Activated CD8-positive, alpha-beta T cell treated with anti-CD3 and anti-CD28 coated beads, Interleukin-2, amount 10 ng/mL, durations not matched to agents 7 days and 5 days (primary cell): ENCODE measurements around the gene KIAA0513. TPM values are rescaled to one million over a fixed set of nuclear protein-coding genes. Genes with fewer than 3 reads are reported as not detected.

Source experiments
- ATAC-seq: fragments of 150-1000 bp; cut with Tn5 transposase; one replicate; pipeline ENCODE4 v1.10.0; 2021; ENCODE audit warnings: moderate library complexity
- CTCF ChIA-PET: fragments of 350-600 bp; sonication (Branson Sonifier 250); formaldehyde crosslinking; loops from one replicate; lab custom pipeline; 2021; ENCODE audit warnings: antibody characterized with exemption; lab: Charles Lee
- POLR2A ChIA-PET: fragments of 350-600 bp; sonication (Branson Sonifier 250); formaldehyde crosslinking; loops from one replicate; lab custom pipeline; 2021; ENCODE audit warnings: antibody characterized with exemption; lab: Charles Lee
- DNase-seq: peaks from one replicate; pipeline ENCODE4 v3.0.0-alpha.2; 2020
- H3K27ac Mint-ChIP-seq: one replicate; pipeline ENCODE4 v1.8.0; 2021; ENCODE audit warnings: mild to moderate bottlenecking, mixed read lengths
- H3K27me3 Mint-ChIP-seq: one replicate; pipeline ENCODE4 v1.8.0; 2021; ENCODE audit warnings: low read depth, mixed read lengths
- H3K36me3 Mint-ChIP-seq: one replicate; pipeline ENCODE4 v1.8.0; 2021; ENCODE audit warnings: low read depth, mixed read lengths
- H3K4me1 Mint-ChIP-seq: one replicate; pipeline ENCODE4 v1.8.0; 2021; ENCODE audit warnings: low read depth, mixed read lengths
- H3K4me3 Mint-ChIP-seq: one replicate; pipeline ENCODE4 v1.8.0; 2021; ENCODE audit warnings: mild to moderate bottlenecking, mixed read lengths
- H3K9me3 Mint-ChIP-seq: one replicate; pipeline ENCODE4 v1.8.0; 2022; ENCODE audit warnings: mixed read lengths; ENCODE audit not compliant: insufficient read depth
- total RNA-seq, 2 experiments: library from RNA; stranded (reverse); gene quantifications; one replicate each; pipeline ENCODE4 v1.2.3, GENCODE V29; 2021

The KIAA0513 gene
- total RNA-seq, 2 experiments from 2014 or later, result 8.1 to 9.1 TPM

GRCh38 chr16:85077576-85078125 lies 50.1 kb downstream of the KIAA0513 start:
- Mint-ChIP-seq H3K9me3 (no peaks in the 10 kb centered on the region), H3K27me3 (no peaks in the 10 kb centered on the region), H3K4me1 (no peaks in the 10 kb centered on the region), H3K4me3 (no peak overlapping the region), H3K27ac (no peak overlapping the region), H3K36me3 (peaks cover 3% of the 10 kb centered on the region)
- DNase-seq, result no peak
- ATAC-seq, result no peak
- ChIA-PET CTCF (interaction anchor here (1.2 kb wide), 1 partner anchor 9 kb away, joined by 3 read pairs; no protein-coding TSS in a partner anchor), POLR2A (no interaction called here)

GRCh38 chr16:85078226-85078625 lies 50.6 kb downstream of the KIAA0513 start:
- peaks cover 1% of the 10 kb centered on the region for H3K4me1 Mint-ChIP-seq
- ATAC-seq (no peak), DNase-seq (no peak)
- POLR2A ChIA-PET, result no interaction called here
- CTCF ChIA-PET, result interaction anchor here (1.2 kb wide), 1 partner anchor 9 kb away, joined by 3 read pairs; no protein-coding TSS in a partner anchor
- no peak overlapping the region for H3K4me3 Mint-ChIP-seq
- H3K27me3 Mint-ChIP-seq, result no peaks in the 10 kb centered on the region
- peaks cover 3% of the 10 kb centered on the region for H3K36me3 Mint-ChIP-seq
- no peaks in the 10 kb centered on the region for H3K9me3 Mint-ChIP-seq
- H3K27ac Mint-ChIP-seq, result no peak overlapping the region

DNA sequence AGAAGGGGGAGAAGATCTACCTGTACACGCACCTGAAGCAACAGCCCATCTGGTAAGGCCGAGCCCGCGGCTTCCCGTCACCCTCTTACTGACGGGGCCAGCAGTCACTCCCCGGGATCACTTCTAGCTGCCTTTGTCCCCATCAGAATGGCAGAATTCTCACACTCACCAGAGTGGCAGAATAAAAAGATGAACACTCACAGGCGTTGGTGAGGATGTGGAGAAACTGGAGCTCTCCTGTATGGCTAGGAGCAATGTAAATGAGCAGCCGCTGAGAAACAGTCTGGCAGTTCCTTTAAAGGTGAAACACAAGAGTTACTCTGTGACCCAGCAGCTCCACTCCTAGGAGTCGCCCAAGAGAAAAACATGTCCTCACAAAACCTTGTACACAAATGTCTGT lies 51.4 kb downstream of the KIAA0513 start:
- CTCF ChIA-PET, result interaction anchor here (1.1 kb wide), 1 partner anchor 166 kb away, joined by 3 read pairs; no protein-coding TSS in a partner anchor
- Mint-ChIP-seq H3K27ac (no peak overlapping the region), H3K36me3 (peaks cover 3% of the 10 kb centered on the region), H3K9me3 (no peaks in the 10 kb centered on the region), H3K4me1 (peaks cover 4% of the 10 kb centered on the region), H3K27me3 (no peaks in the 10 kb centered on the region), H3K4me3 (no peak overlapping the region)
- DNase-seq, result no peak
- ATAC-seq, result no peak
- POLR2A ChIA-PET, result no interaction called here

DNA sequence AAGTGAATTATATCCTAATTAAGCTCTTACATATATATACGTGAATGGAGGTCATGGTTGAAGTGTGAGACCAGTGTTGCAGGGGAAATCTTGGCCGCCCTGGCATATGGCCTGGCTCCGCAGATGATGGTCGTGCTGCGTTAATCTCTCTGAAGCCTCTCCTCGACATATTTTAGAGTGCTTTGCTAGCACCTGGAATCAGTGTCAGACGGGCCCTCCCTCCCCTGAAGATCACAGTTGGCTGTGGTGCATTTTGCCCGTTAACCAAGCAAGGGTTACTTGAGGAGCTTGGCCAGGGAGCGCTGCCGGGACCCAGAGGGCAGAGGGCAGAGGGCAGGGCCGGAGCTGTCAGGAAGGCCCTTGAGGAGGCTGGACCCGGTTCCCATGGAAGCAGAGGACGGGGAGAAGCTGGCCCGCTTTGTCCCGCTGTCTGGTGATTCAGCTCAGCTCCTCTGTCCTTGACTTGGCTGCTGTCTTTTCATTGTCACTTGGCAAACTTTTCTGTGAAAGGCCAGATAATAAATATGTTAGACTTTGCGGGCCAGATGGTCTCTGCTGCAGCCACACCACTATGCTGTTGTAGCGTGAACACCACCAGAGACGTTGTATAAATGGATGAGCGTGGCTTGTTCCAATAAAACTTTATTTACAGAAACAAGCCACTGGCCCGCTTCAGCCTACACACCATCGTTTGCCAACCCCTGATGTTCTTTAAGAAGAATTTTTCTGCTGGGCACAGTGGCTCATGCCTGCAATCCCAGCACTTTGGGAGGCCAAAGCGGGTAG lies 52.4 kb downstream of the KIAA0513 start:
- CTCF ChIA-PET, result interaction anchor here (0.6 to 1.1 kb wide), 3 partner anchors 24 to 165 kb away, joined by 3 read pairs; no protein-coding TSS in a partner anchor
- H3K4me3 Mint-ChIP-seq, result no peak overlapping the region
- H3K4me1 Mint-ChIP-seq, result peaks cover 4% of the 10 kb centered on the region
- POLR2A ChIA-PET, result no interaction called here
- H3K9me3 Mint-ChIP-seq, result no peaks in the 10 kb centered on the region
- no peaks in the 10 kb centered on the region for H3K36me3 Mint-ChIP-seq
- no peak overlapping the region for H3K27ac Mint-ChIP-seq
- DNase-seq (no peak), ATAC-seq (no peak)
- no peaks in the 10 kb centered on the region for H3K27me3 Mint-ChIP-seq

DNA sequence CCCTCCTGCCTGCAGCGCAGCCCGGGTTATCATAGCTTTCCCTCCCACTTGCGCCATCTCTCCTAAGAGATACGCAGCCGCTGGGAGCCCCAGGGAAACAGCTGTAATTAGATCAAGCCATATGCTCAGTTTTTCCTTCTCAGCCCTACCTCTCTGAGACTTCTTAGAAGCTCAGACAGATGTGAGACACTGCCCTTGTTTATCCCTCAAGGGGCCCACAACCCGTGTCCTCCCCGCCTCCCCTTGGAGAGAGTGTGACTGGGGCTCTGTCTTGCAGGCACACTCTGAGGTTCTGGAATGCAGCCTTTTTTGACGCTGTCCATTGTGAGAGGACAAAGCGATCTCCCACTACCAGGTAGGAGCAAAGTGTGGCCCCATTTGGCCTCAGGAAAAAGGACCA lies 53.4 kb downstream of the KIAA0513 start:
- no peaks in the 10 kb centered on the region for H3K36me3 Mint-ChIP-seq
- POLR2A ChIA-PET, result no interaction called here
- H3K27me3 Mint-ChIP-seq, result no peaks in the 10 kb centered on the region
- CTCF ChIA-PET, result no interaction called here
- DNase-seq (no peak), ATAC-seq (no peak)
- no peak overlapping the region for H3K4me3 Mint-ChIP-seq
- H3K27ac Mint-ChIP-seq, result no peak overlapping the region
- H3K9me3 Mint-ChIP-seq, result no peaks in the 10 kb centered on the region
- peaks cover 4% of the 10 kb centered on the region for H3K4me1 Mint-ChIP-seq

GRCh38 chr16:85081765-85082164 lies 54.2 kb downstream of the KIAA0513 start:
- Mint-ChIP-seq H3K36me3 (no peaks in the 10 kb centered on the region), H3K4me1 (peaks cover 9% of the 10 kb centered on the region), H3K27ac (no peak overlapping the region), H3K27me3 (no peaks in the 10 kb centered on the region), H3K4me3 (no peak overlapping the region), H3K9me3 (no peaks in the 10 kb centered on the region)
- ChIA-PET CTCF (no interaction called here), POLR2A (no interaction called here)
- no peak for DNase-seq
- ATAC-seq, result no peak

DNA sequence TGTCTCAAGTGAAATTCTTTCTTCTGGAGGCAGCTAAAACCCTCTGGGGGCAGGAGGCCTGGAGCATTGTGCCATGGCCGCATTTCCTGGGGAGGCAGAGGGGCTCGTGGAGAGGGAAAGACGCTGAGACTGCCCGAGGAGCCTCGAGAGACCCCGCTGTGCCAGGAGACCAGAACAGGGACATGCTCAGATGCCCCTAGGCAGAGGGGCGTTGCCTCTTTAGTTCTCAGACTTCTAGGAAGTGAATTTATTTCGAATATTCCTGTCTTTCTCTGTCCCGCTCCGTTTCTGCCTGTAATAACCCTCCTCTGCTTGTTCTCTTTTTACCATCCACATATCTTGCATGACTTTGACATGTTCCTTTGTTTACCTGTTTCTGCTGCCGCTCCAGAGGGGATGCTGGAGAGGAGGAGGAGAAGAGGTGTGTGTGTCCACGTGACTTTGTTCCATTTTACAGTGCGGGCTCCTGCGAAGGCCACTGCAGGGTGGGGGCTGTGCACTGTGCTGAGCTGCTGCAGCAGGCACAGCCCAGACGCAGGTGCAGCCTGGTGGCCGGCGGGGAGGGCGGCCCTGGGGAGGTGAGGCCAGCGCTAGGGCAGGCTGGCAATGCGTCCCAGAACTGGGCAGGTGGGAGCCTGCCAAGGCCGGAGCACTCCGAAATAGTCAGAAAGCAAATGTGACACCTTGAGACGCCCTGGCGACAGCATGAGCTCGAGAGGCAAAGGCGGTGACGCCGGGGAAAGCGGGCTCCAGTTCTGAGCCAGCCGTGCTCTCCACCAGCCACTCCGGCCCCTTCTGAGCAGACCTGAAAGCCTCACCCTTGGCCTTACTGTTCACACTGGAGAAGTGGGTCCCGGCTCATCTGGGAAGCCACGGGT lies 54.8 kb downstream of the KIAA0513 start:
- no peak for DNase-seq
- ChIA-PET POLR2A (no interaction called here), CTCF (no interaction called here)
- no peaks in the 10 kb centered on the region for H3K27me3 Mint-ChIP-seq
- H3K4me1 Mint-ChIP-seq, result peaks cover 14% of the 10 kb centered on the region
- no peaks in the 10 kb centered on the region for H3K9me3 Mint-ChIP-seq
- no peaks in the 10 kb centered on the region for H3K36me3 Mint-ChIP-seq
- H3K27ac Mint-ChIP-seq, result no peak overlapping the region
- ATAC-seq, result no peak
- H3K4me3 Mint-ChIP-seq, result no peak overlapping the region

DNA sequence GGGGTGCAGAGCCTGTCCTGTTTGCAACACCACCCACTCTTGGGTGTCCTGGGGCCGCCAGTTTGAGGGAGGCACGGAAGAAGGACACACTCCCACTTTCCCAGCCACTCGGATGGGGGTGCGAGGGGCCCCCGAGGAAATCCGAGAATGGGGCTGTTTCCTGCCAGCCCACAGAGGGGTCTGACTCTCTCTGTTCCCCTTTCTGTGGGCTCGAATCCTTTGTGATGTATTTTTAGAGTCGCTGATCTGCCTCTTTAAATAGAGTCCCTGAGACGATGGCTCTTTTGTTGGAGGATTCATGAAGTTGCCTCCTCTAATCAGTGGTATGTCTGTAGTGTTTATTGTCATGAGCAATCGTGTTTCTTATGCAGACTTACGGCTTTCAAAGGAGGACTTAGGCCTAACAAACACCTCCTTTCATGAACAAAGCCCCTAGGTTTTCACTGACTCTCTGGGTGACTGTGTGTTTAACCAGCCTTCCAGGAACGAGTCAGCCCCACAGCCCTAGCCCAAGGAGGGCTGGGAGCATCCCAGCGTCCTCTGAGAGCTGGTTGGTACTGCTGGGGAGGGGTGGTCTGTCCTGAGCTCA lies 55.5 kb downstream of the KIAA0513 start:
- POLR2A ChIA-PET, result no interaction called here
- CTCF ChIA-PET, result no interaction called here
- no peak for ATAC-seq
- Mint-ChIP-seq H3K36me3 (no peaks in the 10 kb centered on the region), H3K9me3 (no peaks in the 10 kb centered on the region), H3K4me1 (peaks cover 14% of the 10 kb centered on the region), H3K27me3 (no peaks in the 10 kb centered on the region), H3K27ac (no peak overlapping the region), H3K4me3 (no peak overlapping the region)
- no peak for DNase-seq

- Mint-ChIP-seq H3K4me1 (peaks cover 14% of the 10 kb centered on the region), H3K9me3 (no peaks in the 10 kb centered on the region), H3K4me3 (no peak overlapping the region), H3K27ac (no peak overlapping the region), H3K36me3 (no peaks in the 10 kb centered on the region), H3K27me3 (no peaks in the 10 kb centered on the region)
- ATAC-seq (no peak), DNase-seq (no peak)
- ChIA-PET CTCF (interaction anchor here (1.1 to 3.7 kb wide), 5 partner anchors 29 to 114 kb away, joined by 5 to 49 read pairs (median 10); partner anchors contain the start of genes KIAA0513 and ZDHHC7), POLR2A (no interaction called here)
Measured at GRCh38 chr16:85084841-85085510, 57.4 kb downstream of the KIAA0513 start.

GRCh38 chr16:85085721-85086120 lies 58.1 kb downstream of the KIAA0513 start:
- ChIA-PET CTCF (interaction anchor here (1.1 to 3.7 kb wide), 5 partner anchors 30 to 115 kb away, joined by 5 to 49 read pairs (median 10); partner anchors contain the start of genes KIAA0513 and ZDHHC7), POLR2A (no interaction called here)
- Mint-ChIP-seq H3K4me1 (peaks cover 21% of the 10 kb centered on the region), H3K36me3 (no peaks in the 10 kb centered on the region), H3K27me3 (no peaks in the 10 kb centered on the region), H3K27ac (no peak overlapping the region), H3K9me3 (no peaks in the 10 kb centered on the region), H3K4me3 (no peak overlapping the region)
- DNase-seq (no peak), ATAC-seq (no peak)
